Mammary microvascular endothelial cell (primary cell): Measurements from ENCODE around the gene NEO1. TPM values are rescaled to one million over a fixed set of nuclear protein-coding genes. Genes with fewer than 3 reads are reported as not detected.

ENCODE experiments used
- total RNA-seq: library from RNA; depleted of rRNA; stranded (reverse); fragments of >200 nt; gene quantifications from 2 replicates; pipeline ENCODE4 v1.2.3, GENCODE V29; 2015

The NEO1 gene, protein sequence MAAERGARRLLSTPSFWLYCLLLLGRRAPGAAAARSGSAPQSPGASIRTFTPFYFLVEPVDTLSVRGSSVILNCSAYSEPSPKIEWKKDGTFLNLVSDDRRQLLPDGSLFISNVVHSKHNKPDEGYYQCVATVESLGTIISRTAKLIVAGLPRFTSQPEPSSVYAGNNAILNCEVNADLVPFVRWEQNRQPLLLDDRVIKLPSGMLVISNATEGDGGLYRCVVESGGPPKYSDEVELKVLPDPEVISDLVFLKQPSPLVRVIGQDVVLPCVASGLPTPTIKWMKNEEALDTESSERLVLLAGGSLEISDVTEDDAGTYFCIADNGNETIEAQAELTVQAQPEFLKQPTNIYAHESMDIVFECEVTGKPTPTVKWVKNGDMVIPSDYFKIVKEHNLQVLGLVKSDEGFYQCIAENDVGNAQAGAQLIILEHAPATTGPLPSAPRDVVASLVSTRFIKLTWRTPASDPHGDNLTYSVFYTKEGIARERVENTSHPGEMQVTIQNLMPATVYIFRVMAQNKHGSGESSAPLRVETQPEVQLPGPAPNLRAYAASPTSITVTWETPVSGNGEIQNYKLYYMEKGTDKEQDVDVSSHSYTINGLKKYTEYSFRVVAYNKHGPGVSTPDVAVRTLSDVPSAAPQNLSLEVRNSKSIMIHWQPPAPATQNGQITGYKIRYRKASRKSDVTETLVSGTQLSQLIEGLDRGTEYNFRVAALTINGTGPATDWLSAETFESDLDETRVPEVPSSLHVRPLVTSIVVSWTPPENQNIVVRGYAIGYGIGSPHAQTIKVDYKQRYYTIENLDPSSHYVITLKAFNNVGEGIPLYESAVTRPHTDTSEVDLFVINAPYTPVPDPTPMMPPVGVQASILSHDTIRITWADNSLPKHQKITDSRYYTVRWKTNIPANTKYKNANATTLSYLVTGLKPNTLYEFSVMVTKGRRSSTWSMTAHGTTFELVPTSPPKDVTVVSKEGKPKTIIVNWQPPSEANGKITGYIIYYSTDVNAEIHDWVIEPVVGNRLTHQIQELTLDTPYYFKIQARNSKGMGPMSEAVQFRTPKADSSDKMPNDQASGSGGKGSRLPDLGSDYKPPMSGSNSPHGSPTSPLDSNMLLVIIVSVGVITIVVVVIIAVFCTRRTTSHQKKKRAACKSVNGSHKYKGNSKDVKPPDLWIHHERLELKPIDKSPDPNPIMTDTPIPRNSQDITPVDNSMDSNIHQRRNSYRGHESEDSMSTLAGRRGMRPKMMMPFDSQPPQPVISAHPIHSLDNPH (N-terminal part only)
- 0.40 and 0.49 TPM in 2 replicates for total RNA-seq

DNA sequence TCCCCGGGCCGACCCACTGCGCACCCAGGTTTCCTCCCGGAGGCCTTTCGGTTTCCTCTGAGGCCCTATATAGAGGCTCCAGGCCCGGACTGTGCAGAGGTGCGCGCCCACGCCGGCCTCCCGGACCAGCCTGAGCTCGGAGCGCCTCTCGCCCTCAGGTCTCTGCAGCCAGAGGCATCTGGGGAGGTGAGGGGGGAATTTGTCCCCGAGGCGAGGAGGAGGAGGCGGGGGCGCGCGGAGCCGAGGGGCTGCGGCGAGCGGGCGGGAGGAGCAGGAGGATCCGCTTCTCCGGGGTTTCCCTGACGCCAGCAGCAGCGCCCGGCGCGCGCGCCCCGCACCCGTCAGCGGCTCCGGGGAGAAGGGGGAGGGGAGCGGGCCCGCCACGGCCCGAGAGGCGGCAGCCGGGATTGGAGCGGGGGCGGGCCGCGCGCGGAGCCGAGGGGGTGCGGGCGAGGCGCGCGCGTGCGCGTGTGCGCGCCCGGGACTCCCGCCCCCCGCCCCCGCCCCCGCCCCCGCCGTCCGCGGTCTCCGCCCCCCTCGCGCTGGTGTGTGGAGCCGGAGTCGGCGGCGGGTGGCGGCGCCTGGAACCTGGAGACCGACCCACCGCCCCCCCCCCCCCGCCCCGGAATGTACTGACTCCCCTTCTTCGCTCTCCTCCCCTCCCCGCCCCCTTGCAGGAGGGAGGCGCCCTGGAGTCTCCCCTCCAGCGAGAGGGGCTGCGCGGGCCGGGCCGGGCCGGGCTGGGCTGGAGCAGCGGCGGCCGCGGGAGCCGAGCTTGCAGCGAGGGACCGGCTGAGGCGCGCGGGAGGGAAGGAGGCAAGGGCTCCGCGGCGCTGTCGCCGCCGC, at the start of gene NEO1:
NEO1 (plus strand) TSS at position 657 of the 846 bp plus-strand sequence. CDS start 213 bp downstream, outside the sequence.

